ENCODE data around the gene DOCK2.
"Not testable (repeated sequence)": the region's sequence is repeated elsewhere in the genome, so short reads cannot be mapped to it uniquely, and the experiment has no call there.

DOCK2 gene

DNA sequence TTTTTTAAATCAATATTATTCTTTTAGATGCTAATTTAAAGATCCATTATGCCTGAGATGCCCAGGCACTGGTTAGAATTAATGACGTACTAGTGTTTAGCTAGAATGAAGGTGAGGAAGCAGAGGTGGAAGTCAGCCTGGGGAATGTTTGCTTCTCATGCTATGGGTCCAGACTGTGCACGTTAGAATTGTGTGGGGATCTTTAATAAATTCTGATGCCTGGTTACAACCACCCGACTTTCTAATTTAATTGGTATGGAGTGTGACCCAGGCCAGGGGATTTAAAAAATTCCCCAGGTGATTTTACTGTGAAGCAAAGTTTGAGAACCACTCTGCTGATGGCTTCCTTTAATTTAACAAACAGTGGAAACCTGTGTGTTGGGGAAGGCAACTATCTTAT, 111.1 kb downstream of the DOCK2 start:
- TF ChIP-seq, protein P1, sequence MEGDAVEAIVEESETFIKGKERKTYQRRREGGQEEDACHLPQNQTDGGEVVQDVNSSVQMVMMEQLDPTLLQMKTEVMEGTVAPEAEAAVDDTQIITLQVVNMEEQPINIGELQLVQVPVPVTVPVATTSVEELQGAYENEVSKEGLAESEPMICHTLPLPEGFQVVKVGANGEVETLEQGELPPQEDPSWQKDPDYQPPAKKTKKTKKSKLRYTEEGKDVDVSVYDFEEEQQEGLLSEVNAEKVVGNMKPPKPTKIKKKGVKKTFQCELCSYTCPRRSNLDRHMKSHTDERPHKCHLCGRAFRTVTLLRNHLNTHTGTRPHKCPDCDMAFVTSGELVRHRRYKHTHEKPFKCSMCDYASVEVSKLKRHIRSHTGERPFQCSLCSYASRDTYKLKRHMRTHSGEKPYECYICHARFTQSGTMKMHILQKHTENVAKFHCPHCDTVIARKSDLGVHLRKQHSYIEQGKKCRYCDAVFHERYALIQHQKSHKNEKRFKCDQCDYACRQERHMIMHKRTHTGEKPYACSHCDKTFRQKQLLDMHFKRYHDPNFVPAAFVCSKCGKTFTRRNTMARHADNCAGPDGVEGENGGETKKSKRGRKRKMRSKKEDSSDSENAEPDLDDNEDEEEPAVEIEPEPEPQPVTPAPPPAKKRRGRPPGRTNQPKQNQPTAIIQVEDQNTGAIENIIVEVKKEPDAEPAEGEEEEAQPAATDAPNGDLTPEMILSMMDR (IDR thresholded peaks at IDR 0.05; ENCODE audit: control extremely low read depth, extremely low read depth, low read depth, missing control alignments) = no peak
- CTCF ChIA-PET = interaction anchor here (0.9 to 2.0 kb wide), 4 partner anchors 9 to 27 kb away, joined by 3 to 6 read pairs (median 4); no protein-coding TSS in a partner anchor
- POLR2A ChIA-PET = no interaction called here
- no peak for DNase-seq (ENCODE audit: extremely low spot score)

DNA sequence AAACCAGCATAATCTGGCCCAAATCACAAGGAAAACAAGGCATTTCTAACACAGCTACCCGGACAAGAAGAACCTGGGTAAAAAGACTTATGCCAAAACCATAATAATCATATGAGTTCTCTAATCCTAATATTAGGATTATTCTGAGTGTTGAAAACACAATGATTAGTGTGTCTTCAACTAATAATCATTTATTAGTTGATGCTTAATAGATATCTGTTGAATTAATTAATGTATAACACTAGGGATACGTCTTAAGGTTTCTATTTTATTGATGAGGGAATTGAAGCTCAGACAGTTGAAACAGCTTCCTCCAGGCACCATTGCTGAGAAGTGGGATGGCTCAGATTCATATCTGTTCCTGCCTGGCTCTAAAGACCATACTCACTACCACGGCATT, 112.2 kb downstream of the DOCK2 start:
- ChIA-PET CTCF (interaction anchor here (1.3 to 5.0 kb wide), 2 partner anchors 12 to 52 kb away, joined by 3 to 30 read pairs; no protein-coding TSS in a partner anchor), POLR2A (no interaction called here)
- TF ChIP-seq, protein P1 (IDR thresholded peaks at IDR 0.05; ENCODE audit: control extremely low read depth, extremely low read depth, low read depth, missing control alignments) = no peak
- DNase-seq (ENCODE audit: extremely low spot score) = no peak

DNA sequence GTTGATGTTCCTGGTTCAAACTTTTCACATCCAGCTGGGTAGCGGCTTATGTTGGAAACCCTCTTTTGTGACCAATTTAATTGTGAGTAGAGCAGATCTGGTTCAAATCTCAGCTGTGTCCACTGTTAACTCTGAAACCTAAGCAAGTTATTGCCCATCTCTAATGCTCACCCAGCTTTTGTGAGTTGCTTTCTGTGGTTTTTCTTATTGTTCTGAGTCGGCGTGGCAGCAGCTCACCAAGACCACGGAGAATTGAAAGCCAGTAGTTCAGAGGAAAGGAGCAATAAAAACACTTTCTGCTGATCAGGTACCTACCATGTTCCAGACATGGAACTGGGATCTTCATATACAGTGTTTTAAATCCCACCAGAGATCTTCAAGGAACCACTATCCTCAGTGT, 114.4 kb downstream of the DOCK2 start:
- ChIA-PET POLR2A (no interaction called here), CTCF (interaction anchor here (0.7 to 5.0 kb wide), 5 partner anchors 8 to 228 kb away, joined by 3 to 30 read pairs (median 5); partner anchors contain the start of gene INSYN2B)
- TF ChIP-seq, protein P1 (IDR thresholded peaks at IDR 0.05; ENCODE audit: control extremely low read depth, extremely low read depth, low read depth, missing control alignments) = no peak
- DNase-seq (ENCODE audit: extremely low spot score) = no peak

DNA sequence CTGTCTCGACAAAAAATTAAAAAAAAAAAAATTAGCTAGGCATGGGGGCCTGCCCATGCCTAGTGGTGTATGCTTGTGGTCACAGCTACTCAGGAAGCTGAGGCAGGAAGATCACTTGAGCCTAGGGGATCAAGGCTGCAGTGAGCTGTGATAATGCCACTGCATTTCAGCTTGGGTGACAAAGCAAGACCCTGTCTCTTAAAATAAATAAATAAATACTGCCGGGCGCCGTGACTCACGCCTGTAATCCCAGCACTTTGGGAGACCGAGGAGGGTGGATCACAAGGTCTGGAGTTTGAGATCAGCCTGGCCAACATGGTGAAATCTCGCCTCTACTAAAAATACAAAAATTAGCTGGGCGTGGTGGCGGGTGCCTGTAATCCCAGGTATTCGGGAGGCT, 115.5 kb downstream of the DOCK2 start:
- CTCF ChIA-PET = interaction anchor here (2.0 to 5.0 kb wide), 3 partner anchors 9 to 18 kb away, joined by 5 to 30 read pairs (median 5); no protein-coding TSS in a partner anchor
- POLR2A ChIA-PET; DNase-seq (ENCODE audit: extremely low spot score): not testable (repeated sequence)

DNA sequence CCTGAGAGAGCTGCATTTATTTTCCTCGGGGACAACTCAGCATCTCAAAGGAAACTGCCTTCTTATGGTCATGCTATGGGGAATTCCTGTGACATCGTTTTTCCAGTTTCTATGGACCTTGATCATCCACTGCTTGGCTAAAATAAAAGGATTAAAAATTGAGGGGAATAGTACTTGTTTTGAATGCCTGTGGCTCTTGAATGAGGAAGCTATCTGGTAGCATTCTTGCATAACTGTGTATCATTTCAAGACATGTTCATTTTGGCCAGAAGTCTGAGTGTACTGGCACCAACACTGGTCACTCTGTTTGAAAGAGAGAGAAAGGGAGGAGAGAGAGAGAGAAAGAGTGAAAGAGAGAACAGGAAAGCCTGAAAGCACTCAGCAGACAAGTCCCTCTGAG, 116.7 kb downstream of the DOCK2 start:
- ChIA-PET CTCF (interaction anchor here (2.0 to 5.0 kb wide), 2 partner anchors 8 to 17 kb away, joined by 5 to 30 read pairs; no protein-coding TSS in a partner anchor), POLR2A (no interaction called here)
- TF ChIP-seq, protein P1 (IDR thresholded peaks at IDR 0.05; ENCODE audit: control extremely low read depth, extremely low read depth, low read depth, missing control alignments) = no peak

DNA sequence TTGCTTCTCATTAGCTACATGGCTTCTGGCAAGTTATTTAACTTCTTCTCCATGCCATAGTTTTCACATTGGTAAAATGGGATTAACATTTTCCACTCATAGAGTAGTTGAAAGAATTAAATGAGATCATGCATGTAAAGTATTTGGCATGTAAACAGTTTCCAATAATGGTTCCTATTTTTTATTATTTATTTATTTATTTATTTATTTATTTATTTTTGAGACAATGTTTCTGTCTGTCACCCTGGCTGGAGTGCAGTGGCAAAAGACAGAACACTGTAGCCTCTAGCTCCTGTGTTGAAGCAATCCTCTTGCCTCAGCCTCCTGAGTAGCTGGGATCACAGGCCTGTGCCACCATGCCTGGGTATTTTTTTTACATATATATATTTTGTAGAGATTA, 117.7 kb downstream of the DOCK2 start:
- ChIA-PET CTCF (interaction anchor here (1.6 kb wide), 1 partner anchor 13 kb away, joined by 5 read pairs; no protein-coding TSS in a partner anchor), POLR2A (no interaction called here)
- TF ChIP-seq, protein P1 (IDR thresholded peaks at IDR 0.05; ENCODE audit: control extremely low read depth, extremely low read depth, low read depth, missing control alignments) = no peak
- DNase-seq (ENCODE audit: extremely low spot score) = no peak

More for the DNA sequence above, 116.7 kb downstream of the DOCK2 start:
- DNase-seq (ENCODE audit: extremely low spot score) = no peak

DNA sequence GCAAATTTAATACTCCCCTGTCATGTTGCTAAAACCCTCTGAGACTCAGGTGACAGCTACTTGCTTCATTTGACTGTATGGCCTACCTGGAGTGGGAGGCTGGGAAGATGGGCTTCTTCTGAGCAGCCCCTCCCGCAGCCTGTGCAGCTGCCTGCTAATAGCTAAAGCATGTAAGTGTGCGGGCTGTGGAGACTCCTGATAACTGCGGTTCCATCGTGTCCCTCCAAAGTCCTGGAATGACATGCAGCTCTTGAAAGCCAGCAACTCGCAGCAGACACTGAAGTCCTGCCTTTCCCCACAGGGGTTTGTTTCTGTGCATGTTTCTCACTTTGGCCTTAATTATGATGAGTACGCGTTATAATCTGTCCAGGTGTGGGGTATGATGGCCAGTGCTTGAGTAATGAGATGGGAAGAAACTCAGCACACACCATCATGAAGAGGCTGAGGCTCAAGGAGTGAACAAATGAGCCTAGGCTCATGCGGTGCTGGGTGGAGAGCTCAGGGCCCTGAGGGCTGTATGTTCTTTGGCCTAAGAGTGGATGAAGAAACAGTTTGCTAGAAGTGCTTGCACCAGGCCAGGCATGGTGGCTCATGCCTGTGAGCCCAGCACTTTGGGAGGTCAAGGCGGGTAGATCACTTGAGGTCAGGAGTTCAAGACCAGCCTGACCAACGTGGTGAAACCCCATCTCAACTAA, 119.1 kb downstream of the DOCK2 start:
- DNase-seq (ENCODE audit: extremely low spot score) = no peak
- ChIA-PET POLR2A (no interaction called here), CTCF (interaction anchor here (1.3 to 1.6 kb wide), 2 partner anchors 11 to 23 kb away, joined by 5 read pairs; no protein-coding TSS in a partner anchor)
- TF ChIP-seq, protein P1 (IDR thresholded peaks at IDR 0.05; ENCODE audit: control extremely low read depth, extremely low read depth, low read depth, missing control alignments) = no peak

All from GM10248 (cell line).